ENCODE measurements around the gene SKI. TPM values are rescaled to one million over a fixed set of nuclear protein-coding genes. Genes with fewer than 3 reads are reported as not detected.

Gene SKI
- 13.9 and 16.5 TPM in 2 replicates for total RNA-seq (2014; rRNA removed)
- polyA plus RNA-seq (2012): 19.7 TPM

DNA sequence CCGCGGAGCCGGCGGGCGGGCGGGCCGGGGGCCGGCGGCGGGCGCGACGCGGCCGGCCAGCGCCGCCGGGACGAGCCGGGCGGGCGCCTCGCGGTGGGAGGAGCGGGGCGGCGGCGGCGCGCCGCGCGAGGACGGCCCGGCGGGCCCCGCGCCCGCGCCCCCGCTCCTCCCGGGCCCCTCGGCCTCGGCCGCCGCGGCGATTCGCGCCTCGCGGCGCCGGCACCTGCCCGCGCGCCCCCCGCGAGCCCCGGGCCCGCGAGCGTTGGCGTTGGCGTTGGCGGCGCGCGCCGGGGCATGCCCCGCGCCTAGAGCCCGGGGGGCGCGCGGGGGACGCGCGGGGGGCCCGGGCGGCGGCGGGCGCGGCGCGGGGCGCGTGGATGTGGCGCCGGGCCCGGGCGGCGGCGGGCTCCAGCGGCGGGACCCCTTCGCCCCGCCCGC, at the start of gene SKI:
TSS of gene SKI (plus strand) at position 163 of the 438 bp plus-strand sequence. CDS start 448 bp downstream, outside the sequence.
- no peak for DNase-seq (ENCODE audit: low read depth)

DNA sequence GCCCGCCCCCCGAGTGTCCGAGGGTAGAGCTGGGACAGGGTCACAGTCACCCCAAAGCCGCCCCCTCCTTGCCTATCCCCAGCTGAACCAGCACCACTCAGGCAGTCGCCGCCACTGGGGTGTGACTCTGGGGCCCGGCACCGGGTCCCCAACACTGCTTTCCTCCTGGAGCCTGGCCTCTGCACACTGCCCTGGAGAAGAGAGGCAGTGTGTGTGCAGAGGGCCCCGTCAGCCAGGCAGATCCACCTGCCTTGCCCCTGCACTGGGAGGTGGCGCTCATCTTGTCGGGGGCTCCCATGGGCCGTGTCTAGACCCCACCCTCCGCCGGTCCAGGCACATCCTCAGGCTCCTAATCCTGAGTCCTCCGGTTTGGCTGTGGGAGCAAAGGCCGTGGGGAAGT, 49.2 kb upstream of the SKI start:
- DNase-seq (ENCODE audit: low read depth): no peak

DNA sequence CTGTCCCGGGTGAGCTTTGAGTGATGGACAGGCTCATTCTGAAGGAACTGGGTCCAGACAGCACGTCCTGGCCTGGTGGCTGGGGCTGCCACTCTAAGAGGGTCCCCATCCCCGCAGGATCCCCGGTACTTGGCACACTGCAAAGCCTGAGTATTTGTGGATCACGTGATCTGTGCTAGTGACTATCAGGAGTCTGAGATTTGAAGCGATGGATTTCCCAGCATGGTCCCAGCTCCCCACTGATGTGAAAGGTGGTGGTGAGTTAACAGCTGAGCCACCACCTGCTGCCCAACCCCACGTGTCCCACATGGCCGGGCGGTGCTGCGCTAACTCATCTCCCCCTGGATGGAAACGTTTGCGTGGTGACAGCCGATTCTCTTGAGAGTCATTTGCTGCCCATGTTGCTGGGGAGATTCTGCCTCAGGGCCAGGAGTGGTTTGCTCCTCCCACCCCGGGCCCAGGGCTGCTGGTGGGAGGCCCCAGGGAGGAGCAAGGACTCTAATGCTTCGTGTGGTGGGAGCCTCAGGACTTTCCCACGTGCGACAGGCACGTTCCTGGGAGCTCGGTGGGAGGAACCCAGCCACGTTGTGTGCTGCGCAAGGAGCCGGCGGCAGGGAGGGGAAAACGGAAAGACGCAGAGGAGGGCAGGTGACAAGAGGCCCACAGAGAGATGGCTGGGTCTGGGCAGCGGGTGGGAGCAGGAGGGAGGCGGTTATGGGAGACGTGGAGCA, 48.7 kb upstream of the SKI start:
- DNase-seq (ENCODE audit: low read depth): no peak

DNA sequence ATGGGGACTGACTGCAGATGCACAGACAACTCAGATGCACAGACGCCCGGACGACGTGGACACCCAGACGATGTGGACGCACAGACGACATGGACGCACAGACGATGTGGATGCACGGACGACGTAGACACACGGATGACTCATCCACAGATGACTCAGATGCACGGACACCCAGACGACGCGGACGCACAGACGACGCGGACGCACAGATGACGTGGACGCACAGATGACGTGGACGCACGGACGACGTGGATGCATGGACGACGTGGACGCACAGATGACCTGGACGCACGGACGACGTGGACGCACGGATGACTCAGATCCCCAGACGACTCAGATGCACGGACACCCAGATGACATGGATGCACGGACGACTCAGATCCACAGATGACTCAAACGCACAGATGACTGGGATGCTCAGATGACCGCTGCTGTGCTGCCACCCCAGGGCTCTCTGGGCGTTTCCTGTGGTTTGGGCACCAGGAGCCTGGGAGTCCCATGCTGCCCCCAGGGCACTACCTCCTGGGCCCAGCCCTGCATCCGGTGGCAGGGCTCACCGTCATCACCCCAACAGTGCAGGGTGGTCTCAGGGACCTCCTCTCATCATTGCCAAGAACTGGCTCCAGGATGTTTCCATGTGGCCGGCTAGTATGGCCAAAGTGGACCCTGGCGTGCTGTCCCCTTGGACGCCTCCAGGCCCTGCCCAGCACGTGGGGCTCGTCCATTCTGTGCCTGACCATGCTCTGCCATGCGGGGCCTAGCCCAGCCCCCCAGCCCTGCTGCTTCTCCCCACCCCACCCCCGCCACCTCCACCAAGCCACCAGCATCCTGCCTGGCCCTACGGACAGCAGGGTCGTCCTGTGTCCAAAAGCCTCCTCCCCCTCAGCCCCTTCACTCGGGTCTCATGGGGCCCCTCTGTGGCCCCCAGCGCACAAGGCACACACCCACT, 47.5 kb upstream of the SKI start:
- DNase-seq (ENCODE audit: low read depth): no peak

DNA sequence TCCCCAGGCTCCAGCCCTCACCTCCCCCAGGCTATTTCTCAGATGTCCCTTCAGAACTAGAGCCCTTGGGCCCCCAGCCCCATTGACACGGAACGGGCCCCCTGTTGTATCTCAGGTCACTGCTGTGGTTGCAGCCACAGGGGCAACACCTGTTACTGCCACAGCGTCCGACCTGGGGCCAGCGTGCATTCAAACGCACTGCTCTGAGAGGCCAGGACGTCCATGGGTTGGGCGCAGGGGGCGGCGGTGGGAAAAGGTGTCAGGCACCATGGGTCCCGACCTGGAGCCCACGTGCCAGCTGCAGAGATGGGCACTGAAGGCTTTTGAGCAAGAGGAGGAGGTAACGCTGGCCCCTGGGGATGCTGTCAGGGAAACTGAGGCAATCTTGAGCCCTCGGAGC, 46.8 kb upstream of the SKI start:
- DNase-seq (ENCODE audit: low read depth): no peak

DNA sequence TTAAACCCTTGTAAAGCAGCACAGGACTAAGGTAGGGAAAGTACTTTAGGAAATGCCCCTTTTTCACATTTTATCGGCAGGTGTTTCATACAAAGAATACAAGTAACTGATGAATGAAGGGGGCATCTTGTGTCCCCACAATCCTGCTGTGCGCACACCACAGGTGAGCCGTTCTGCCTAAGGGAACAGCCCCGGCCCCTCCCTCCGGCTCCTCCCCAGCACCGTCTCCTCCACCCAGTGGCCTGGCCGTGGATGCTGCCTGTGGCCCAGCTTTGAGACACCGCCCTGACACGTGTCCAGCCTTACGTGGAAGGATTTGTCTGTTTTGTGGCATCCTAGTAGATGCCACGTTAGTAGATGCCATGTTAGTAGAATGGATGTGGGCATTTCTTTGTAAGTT, 46.4 kb upstream of the SKI start:
- no peak for DNase-seq (ENCODE audit: low read depth)

DNA sequence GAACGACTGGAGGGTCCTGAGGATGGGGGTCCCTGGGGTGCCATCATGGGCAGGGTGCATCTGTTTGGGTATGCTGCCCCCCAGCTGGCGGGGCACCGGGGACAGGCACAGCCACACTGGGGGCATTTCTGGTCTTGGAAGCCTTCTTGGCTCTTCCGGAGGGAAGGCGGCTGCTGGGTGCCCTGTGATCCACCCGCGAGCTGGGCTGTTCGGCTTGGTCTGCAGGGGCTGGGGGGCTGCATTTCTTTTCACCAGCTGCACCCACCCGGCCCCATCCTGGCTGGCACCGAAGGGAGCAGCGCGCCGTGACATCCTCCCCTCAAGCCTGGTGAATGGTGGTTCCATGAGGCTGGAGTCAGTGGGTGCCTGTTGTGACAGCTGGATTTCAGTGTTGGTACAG, 45.7 kb upstream of the SKI start:
- no peak for DNase-seq (ENCODE audit: low read depth)

DNA sequence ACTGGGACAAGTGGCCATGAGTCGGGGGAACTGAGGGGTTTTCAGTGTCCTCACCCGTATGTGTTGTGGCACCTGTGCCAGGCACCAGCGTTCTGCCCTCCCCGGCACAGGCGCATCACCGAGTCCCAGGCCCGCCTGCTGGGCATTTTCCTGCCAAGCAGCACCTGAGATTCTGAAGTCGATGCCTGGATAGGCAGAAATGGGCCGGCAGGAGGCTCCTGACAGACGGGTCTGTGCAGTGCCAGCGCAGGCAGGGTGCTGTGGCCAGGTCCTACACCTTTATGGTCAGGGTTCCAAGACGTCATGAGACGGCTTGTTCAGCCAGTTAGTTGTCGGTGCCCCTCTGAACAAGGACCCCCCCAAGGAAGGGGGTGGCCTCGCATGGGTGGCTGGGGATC, 44.2 kb upstream of the SKI start:
- no peak for DNase-seq (ENCODE audit: low read depth)

DNA sequence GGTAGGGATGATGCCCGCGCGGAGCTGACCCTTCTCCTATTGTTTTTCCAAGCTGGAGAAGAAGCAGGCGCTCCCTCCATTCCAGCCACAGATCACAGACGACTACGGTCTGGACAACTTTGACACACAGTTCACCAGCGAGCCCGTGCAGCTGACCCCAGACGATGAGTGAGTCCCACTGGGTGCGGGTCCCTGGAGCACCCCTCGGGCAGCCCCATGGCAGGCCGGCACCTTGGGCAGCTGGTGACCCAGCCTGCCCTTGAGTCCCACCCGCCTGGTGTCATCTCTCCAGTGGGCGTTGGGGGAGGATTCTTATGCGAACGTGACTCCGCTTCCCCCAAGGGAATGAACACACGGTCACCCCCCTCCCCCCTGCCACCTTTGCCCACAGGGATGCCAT, 43.6 kb upstream of the SKI start:
- DNase-seq (ENCODE audit: low read depth): no peak

DNA sequence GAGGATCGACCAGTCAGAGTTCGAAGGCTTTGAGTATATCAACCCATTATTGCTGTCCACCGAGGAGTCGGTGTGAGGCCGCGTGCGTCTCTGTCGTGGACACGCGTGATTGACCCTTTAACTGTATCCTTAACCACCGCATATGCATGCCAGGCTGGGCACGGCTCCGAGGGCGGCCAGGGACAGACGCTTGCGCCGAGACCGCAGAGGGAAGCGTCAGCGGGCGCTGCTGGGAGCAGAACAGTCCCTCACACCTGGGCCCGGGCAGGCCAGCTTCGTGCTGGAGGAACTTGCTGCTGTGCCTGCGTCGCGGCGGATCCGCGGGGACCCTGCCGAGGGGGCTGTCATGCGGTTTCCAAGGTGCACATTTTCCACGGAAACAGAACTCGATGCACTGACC, 43.2 kb upstream of the SKI start:
- no peak for DNase-seq (ENCODE audit: low read depth)

DNA sequence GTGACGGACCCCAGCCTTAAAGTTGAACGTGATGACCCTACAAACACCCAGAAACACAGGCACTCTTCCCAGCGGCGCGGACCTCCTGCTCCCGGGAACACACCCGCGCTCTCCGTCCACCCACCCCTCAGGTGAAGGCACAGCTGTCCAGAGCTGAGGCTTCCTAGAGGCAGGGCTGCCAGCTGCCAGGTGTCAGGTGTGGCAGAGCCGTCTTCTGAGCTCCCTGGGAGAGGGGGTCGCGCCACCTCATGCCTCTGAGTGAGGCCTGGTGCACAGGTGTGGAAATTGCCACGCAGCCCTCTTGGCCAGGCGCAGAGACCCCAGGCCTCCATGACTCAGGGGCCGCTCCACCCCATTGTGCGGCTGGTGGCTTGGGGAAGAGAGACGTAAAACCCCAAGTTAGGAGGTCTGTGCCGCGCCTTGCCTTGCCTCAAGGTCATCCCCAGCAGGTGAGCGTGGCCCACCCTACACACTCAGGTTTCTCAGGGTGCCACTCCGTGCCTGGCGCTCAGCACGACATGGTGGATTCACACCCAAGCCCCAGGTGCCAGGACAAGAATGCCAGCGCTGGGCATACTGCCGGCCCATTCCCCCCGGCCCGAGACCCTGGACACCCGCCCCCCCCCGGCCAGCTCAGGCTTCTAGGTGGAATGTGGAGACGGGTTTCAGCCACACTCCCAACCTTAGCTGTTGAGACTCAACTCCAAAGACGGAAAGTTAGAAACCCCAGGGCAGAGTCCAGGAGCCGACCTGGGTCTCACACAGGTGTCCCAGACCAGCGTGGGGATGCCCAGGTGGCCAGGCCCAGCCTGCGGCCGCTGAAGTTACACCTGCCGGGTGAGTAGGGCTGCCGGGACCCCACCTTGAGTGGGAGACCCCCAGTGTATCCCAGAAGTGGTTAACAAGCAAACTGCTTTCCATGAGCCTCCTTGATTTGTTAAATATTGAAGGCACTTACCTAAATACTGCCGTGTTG, 42.0 kb upstream of the SKI start:
- DNase-seq (ENCODE audit: low read depth): no peak

DNA sequence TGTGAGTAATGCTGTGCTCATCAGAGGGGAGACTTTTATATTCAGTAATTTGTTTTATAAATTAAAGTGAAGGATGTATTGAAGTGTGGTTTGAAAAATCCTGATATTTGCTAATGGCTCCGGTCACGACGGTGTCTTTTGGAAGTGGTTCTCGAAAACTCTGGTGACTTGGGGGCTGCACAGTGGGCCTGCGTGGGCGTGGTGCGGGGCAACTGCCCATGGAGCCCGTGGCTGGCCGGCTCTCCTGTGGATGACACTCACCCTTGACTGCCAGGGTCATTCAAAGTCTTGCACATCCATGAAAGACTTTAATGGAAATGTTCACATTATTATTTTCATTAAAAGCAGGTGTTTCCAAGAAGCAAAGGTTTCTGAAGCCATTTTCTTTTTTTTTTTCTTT, 41.2 kb upstream of the SKI start:
- no peak for DNase-seq (ENCODE audit: low read depth)

DNA sequence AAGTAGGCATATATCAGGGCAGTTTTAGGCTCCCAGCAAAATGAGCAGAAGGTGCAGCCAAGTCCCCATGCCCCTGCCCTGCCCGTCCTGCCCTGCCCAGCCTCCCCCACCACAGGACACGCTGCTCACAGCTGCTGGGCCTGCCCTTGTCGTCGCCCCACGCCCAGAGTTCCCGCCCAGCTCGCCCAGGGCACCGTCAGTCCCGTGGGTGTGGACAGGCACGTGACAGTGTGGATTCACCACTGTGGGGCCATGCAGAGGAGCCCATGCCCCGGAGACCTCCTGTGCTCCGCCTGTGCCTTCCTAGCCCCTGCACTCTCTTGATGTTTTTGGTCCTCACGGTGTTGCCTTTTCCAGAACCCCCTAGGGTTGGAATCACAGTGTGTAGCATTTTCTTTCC, 40.5 kb upstream of the SKI start:
- no peak for DNase-seq (ENCODE audit: low read depth)

DNA sequence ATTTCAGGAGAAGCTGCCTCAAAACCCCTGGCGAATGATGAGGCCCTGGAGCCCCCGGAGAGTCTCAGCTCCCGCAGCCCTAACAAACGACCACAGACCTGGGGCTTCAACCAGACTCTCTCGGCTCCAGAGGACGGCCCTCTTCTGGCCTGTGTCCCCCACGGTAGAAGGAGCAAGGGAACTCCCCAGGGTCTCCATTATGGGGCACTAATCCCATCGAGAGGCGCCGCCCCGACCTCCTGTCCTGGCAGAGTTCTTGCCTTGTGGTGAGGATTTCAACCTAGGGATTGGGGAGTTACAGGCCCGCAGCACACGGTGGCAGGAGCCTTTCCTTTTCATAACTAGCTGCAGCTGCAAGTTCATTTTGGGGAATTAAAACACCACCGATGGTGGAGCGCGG, 39.8 kb upstream of the SKI start:
- DNase-seq (ENCODE audit: low read depth): no peak

DNA sequence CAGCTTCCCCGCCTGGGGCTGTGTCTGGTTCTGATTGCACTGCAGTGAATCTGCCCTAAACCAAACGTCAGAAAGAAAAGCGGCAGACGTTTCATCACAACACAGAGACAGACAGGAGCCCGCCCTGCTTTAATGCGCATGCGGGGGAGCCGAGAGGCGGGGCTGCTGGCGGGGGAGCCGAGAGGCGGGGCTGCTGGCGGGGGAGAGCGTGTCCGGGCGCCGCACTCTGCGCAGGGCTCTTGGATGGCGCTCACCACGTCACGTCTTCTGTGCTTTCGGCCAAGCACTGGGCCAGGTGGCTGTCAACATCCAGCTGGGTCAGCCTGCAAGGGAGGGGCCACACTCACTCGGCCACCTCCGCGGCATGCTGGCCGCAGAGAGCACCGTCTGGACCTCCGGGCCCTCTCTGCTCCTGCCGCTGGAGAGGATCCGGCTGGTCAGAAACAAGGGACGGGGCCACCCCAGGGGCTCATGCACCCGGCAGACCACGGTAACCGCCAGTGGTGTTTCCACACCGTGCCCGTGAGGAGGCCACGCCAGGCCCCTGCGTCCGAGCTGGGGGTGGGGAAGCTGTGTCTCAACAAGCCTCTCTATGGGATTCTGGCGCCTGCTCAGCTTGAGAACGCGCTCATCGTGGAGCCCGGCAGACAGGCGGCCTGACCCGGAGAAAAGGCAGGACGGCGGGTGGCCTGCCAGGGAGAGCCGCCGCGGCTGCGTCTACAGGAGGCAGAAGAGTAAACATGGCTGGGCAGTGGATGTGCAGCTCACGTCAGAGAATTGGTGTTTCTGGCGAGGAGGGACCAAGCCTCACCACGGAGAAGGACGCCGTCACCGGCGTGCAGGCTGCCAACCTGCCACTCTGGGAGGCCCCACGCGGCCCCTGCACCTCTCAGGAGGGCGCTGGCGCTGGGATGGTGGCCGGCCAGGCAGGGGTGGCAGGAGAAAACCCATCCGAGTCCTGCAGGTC, 38.4 kb upstream of the SKI start:
- DNase-seq (ENCODE audit: low read depth): peak; percentile 92

DNA sequence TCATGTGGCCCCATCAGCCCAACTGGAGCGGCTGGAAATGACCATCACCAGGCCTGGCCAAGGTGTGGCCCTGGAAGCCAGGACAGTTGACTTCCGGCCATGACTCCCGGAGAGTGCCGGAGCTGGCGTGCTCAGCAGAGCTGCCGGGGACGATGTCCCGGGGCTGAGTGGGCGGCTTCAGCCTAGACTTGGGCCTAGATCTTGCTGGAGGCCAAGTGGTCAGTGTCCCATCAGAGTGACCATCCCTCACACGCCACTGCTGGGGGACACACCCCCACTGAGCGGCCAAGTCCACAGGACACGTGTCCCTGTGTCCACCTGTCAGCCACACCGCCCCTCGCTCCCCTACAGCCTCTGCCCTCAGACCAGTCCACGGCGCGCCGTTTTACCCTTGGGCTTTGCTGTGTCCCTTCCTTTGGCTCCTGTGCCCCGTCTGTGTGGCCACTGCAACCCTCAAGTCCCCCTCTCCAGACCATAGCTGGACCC, 37.6 kb upstream of the SKI start:
- DNase-seq (ENCODE audit: low read depth): no peak

DNA sequence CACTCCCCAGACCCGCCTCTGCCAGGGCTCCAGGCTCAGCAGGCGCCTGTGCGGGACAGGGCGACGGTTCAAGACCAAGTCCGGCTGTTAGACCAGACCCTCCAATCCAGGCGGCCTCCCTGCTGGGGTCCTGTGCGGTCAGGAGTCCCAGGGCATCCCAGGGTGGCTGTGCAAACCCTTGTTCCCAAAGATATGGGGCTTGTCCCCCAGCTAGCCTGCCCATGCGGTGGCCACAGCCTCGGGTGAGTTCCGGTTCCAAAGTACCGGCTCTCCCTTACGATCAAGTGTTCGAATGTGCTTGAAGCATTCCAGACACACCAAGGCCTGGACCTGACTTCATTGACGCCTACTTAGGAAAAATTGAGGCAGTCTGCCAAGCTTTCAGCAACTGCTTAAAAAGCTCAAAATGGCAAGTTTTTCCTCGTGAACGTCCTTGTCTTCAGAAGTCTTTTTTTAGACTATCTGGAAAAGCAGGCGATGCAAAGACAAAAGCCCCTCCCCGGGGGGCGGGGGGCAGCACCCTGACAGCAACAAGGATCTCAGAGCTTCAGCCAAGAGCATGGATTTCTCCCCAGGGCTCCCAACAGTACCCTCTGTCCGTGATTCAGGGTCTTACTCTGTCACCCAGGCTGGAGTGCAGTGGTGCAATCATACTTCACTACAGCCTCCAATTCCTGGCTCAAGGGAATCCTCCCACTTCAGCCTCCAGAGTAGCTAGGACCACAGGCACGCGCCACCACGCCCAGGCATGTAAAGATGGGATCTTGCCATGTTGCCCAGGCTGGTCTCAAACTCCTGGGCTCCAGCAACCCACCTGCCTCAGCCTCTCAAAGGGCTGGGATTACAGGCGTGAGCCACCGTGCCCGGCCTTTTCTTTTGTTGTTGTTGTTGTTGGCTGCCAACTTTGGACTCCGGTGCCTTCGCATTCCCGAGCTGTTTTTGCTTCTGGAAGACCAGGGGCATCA, 35.8 kb upstream of the SKI start:
- no peak for DNase-seq (ENCODE audit: low read depth)

DNA sequence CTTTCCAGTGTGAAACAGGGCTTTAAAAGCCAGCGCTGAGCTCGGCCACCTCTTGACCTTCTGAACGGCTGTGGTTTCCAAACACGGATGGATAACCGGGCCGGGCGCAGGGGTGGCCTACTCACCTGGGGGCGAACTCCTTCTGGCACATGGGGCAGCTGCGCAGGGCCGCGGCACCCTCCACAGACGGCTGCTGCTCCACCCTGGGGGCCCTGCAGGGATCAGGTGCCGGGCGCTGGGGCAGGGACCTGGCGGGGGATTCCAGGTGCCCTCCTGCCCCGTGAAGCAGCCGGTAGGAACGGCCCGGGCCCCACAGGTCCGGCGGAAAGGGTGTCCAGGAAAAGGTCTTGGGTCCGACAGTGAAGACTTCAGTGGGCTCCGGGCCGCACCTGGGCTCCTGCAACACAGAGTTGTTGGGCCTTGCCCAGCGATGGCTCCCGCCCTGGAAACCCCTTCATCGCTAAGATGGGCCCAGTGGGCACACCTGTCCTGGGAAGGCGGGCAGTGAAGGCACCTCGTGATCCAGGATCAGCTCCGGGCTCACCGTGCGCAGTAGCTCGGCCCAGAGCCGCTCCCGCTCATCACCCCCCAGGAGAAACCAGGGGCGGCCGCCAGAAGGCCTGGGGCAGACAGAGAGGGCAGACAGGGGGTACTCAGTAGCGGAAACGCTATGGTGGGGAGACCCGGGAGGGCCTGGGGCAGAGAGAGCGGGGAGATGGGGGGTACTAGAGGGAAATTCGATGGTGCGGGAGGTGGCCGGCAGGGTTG, 34.4 kb upstream of the SKI start:
- no peak for DNase-seq (ENCODE audit: low read depth)

Measured in LHCN-M2 (cell line).